8988T (cell line): ENCODE measurements around the gene MLLT1.

Source experiments
- DNase-seq: peaks from one replicate; pipeline ENCODE4 v3.0.0; 2011

MLLT1 gene

GRCh38 chr19:6233827-6234511 is 45.8 kb downstream of the MLLT1 start:
- no peak for DNase-seq

- no peak for DNase-seq
Observed at GRCh38 chr19:6233056-6233826, 46.5 kb downstream of the MLLT1 start.

GRCh38 chr19:6232601-6233055 is 47.1 kb downstream of the MLLT1 start:
- DNase-seq, result no peak

- no peak for DNase-seq
Observed at GRCh38 chr19:6230991-6231448, 48.8 kb downstream of the MLLT1 start.

- no peak for DNase-seq
Observed at GRCh38 chr19:6229951-6230712, 49.6 kb downstream of the MLLT1 start.

GRCh38 chr19:6229216-6229913 is 50.4 kb downstream of the MLLT1 start:
- no peak for DNase-seq

GRCh38 chr19:6228551-6229215 is 51.1 kb downstream of the MLLT1 start:
- no peak for DNase-seq

- no peak for DNase-seq
Observed at GRCh38 chr19:6227936-6228325, 51.8 kb downstream of the MLLT1 start.

GRCh38 chr19:6227156-6227935 is 52.4 kb downstream of the MLLT1 start:
- DNase-seq, result no peak

- DNase-seq, result no peak
Observed at GRCh38 chr19:6226444-6227155, 53.2 kb downstream of the MLLT1 start.

- DNase-seq, result no peak
Observed at GRCh38 chr19:6226012-6226411, 53.8 kb downstream of the MLLT1 start.

- DNase-seq, result no peak
Observed at GRCh38 chr19:6225232-6225865, 54.4 kb downstream of the MLLT1 start.

- no peak for DNase-seq
Observed at GRCh38 chr19:6224308-6224675, 55.5 kb downstream of the MLLT1 start.

- DNase-seq, result no peak
Observed at GRCh38 chr19:6223461-6224307, 56.1 kb downstream of the MLLT1 start.

- DNase-seq, result no peak
Observed at GRCh38 chr19:6222884-6223283, 56.9 kb downstream of the MLLT1 start.

GRCh38 chr19:6221878-6222746 is 57.7 kb downstream of the MLLT1 start:
- no peak for DNase-seq

GRCh38 chr19:6221220-6221877 is 58.4 kb downstream of the MLLT1 start:
- DNase-seq, result no peak
